ENCODE measurements around the gene ZNF20. TPM values are rescaled to one million over a fixed set of nuclear protein-coding genes. Genes with fewer than 3 reads are reported as not detected.

ZNF20 gene
- total RNA-seq (2021), result 4.9 and 5.4 TPM in 2 replicates
- percentile 31 among the genes with signal in this experiment for Bru-seq, nascent RNA
- percentile 27 among the genes with signal in this experiment for BruChase-seq, experiment 1, labeled RNA remaining after a 2-hour chase
- BruChase-seq, experiment 2, labeled RNA remaining after a 6-hour chase, result percentile 24 among the genes with signal in this experiment
- long read RNA-seq, transcript ZNF20-201 (4 exons, 3,061 nt), result major isoform, 5 of 12 reads
- long read RNA-seq, partial matches to known transcripts, result 0 of 12 reads
- long read RNA-seq, other reads (novel, unspliced or antisense), result 5 of 12 reads

- H3K36me3 ChIP-seq (ENCODE audit: insufficient read depth, low read length, poor library complexity, severe bottlenecking), result peaks cover 15% of the 10 kb centered on the region
- POLR2A ChIA-PET (ENCODE audit: low non-redundant PET), result no interaction called here
- peak within 1 kb of the TSS; percentile 79 for H3K27ac ChIP-seq (ENCODE audit: low read depth, low read length, poor library complexity, severe bottlenecking)
- peak; percentile 96 for DNase-seq (ENCODE audit: low spot score)
- H3K4me3 ChIP-seq (ENCODE audit: low read depth, low read length, poor library complexity, severe bottlenecking), result peak within 1 kb of the TSS; percentile 80
- peaks cover 8% of the 10 kb centered on the region for H3K4me1 ChIP-seq (ENCODE audit: insufficient read depth, low read length, poor library complexity, severe bottlenecking)
- H3K9me3 ChIP-seq (ENCODE audit: low read depth, low read length, poor library complexity, severe bottlenecking), result peaks cover 7% of the 10 kb centered on the region
- BruUV-seq (replicated peaks), result no TSS peak
- intact Hi-C loops (cut with micrococcal nuclease; ENCODE audit: unreplicated experiment), result loop anchor here (2.0 kb wide), 3 partner anchors 81 to 215 kb away; partner anchors contain the start of genes ZNF700 and ZNF763
- TF ChIP-seq EZH2 (IDR thresholded peaks at IDR 0.05; ENCODE audit: borderline replicate concordance, low read depth, low read length, poor library complexity, severe bottlenecking) (no peak), CTCF (conservative IDR thresholded peaks at IDR 0.05; ENCODE audit: low read depth, low read length) (no peak)
- no peaks in the 10 kb centered on the region for H3K27me3 ChIP-seq (replicated peaks; ENCODE audit: insufficient read depth, low read depth, low read length, poor library complexity)
- CTCF ChIA-PET, result interaction anchor here (0.8 to 1.9 kb wide), 9 partner anchors 49 to 342 kb away, joined by 3 to 13 read pairs (median 5); partner anchors contain the start of genes ZNF491, ZNF763 and ZNF878
Observed at GRCh38 chr19:12139885-12140544, at the start of gene ZNF20. Gene ZNF20 (minus strand): TSS chr19:12140350. CDS start chr19:12140182, 168 bp downstream.

GRCh38 chr19:12187625-12188024, 47.5 kb upstream of the ZNF20 start:
- no TSS peak for BruUV-seq (replicated peaks)
- H3K36me3 ChIP-seq (ENCODE audit: insufficient read depth, low read length, poor library complexity, severe bottlenecking), result peaks cover 43% of the 10 kb centered on the region
- no peak for TF ChIP-seq EZH2 (IDR thresholded peaks at IDR 0.05; ENCODE audit: borderline replicate concordance, low read depth, low read length, poor library complexity, severe bottlenecking)
- no peak for TF ChIP-seq CTCF (conservative IDR thresholded peaks at IDR 0.05; ENCODE audit: low read depth, low read length)
- peaks cover 78% of the 10 kb centered on the region for H3K9me3 ChIP-seq (ENCODE audit: low read depth, low read length, poor library complexity, severe bottlenecking)
- intact Hi-C loops (cut with micrococcal nuclease; ENCODE audit: unreplicated experiment), result no loop called here
- H3K4me1 ChIP-seq (ENCODE audit: insufficient read depth, low read length, poor library complexity, severe bottlenecking), result no peaks in the 10 kb centered on the region
- H3K27me3 ChIP-seq (replicated peaks; ENCODE audit: insufficient read depth, low read depth, low read length, poor library complexity), result no peaks in the 10 kb centered on the region
- no peak for DNase-seq (ENCODE audit: low spot score)
- ChIA-PET POLR2A (ENCODE audit: low non-redundant PET) (no interaction called here), CTCF (no interaction called here)
- no peak overlapping the region for H3K4me3 ChIP-seq (ENCODE audit: low read depth, low read length, poor library complexity, severe bottlenecking)
- no peak overlapping the region for H3K27ac ChIP-seq (ENCODE audit: low read depth, low read length, poor library complexity, severe bottlenecking)

- H3K27ac ChIP-seq (ENCODE audit: low read depth, low read length, poor library complexity, severe bottlenecking), result no peak overlapping the region
- no peaks in the 10 kb centered on the region for H3K36me3 ChIP-seq (ENCODE audit: insufficient read depth, low read length, poor library complexity, severe bottlenecking)
- H3K4me1 ChIP-seq (ENCODE audit: insufficient read depth, low read length, poor library complexity, severe bottlenecking), result no peaks in the 10 kb centered on the region
- intact Hi-C loops (cut with micrococcal nuclease; ENCODE audit: unreplicated experiment), result no loop called here
- no peaks in the 10 kb centered on the region for H3K27me3 ChIP-seq (replicated peaks; ENCODE audit: insufficient read depth, low read depth, low read length, poor library complexity)
- no peak overlapping the region for H3K4me3 ChIP-seq (ENCODE audit: low read depth, low read length, poor library complexity, severe bottlenecking)
- TF ChIP-seq CTCF (conservative IDR thresholded peaks at IDR 0.05; ENCODE audit: low read depth, low read length), result no peak
- TF ChIP-seq EZH2 (IDR thresholded peaks at IDR 0.05; ENCODE audit: borderline replicate concordance, low read depth, low read length, poor library complexity, severe bottlenecking), result no peak
- POLR2A ChIA-PET (ENCODE audit: low non-redundant PET), result no interaction called here
- no peak for DNase-seq (ENCODE audit: low spot score)
- CTCF ChIA-PET, result no interaction called here
- peaks cover 29% of the 10 kb centered on the region for H3K9me3 ChIP-seq (ENCODE audit: low read depth, low read length, poor library complexity, severe bottlenecking)
- no TSS peak for BruUV-seq (replicated peaks)
Observed at GRCh38 chr19:12180377-12180776, 40.2 kb upstream of the ZNF20 start.

All from A673 (cell line).